ENCODE results near the gene TRIM5. TPM values are rescaled to one million over a fixed set of nuclear protein-coding genes. Genes with fewer than 3 reads are reported as not detected.

The TRIM5 gene
- total and polyA plus RNA-seq, 2 experiments from 2014 or later, result 14.2 to 30.1 TPM

DNA sequence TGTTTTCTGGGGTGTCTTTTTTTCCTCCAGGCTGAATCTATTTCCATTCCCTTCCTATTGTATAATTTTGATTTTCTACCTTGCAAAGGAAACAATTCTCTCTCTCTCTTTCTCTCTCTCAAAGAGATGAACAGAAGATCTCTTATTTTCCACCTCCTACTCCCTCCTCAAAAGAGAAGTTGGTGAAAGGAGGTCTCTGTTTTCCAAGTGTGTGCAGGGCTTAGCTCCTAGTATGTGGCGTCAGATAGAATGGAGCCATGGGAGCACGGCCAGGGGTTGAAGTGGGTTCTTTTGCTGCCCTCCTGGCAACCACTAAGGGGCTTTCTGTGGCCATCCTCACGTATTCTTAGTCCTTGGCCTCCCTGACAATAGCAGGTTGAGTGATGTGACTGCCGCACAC, 59.6 kb downstream of the TRIM5 start:
- peaks cover 30% of the 10 kb centered on the region for H3K4me1 ChIP-seq (ENCODE audit: insufficient read depth)
- peak overlapping the region; percentile 57 for H3K27ac ChIP-seq
- 46% methylated on average over 4 of the region's 4 CpGs for WGBS (ENCODE audit: low lambda C conversion rate, missing lambda C conversion rate)
- no peaks in the 10 kb centered on the region for H4K20me1 ChIP-seq (ENCODE audit: insufficient read depth, poor library complexity, severe bottlenecking)
- TF ChIP-seq EZH2phosphoT487 (IDR thresholded peaks at IDR 0.05; ENCODE audit: low read depth, severe bottlenecking, unreplicated experiment), result no peak
- TF ChIP-seq CTCF (IDR thresholded peaks at IDR 0.05; ENCODE audit: poor library complexity), result no peak
- TF ChIP-seq EZH2 (IDR thresholded peaks at IDR 0.05; ENCODE audit: borderline replicate concordance), result no peak
- H3K79me2 ChIP-seq, result no peaks in the 10 kb centered on the region
- no peak for DNase-seq (ENCODE audit: low spot score)
- H3K36me3 ChIP-seq (replicated peaks; ENCODE audit: insufficient read depth, low read depth), result no peaks in the 10 kb centered on the region
- H3K9me3 ChIP-seq (ENCODE audit: low read depth), result no peaks in the 10 kb centered on the region
- no peaks in the 10 kb centered on the region for H3K27me3 ChIP-seq
- no peaks in the 10 kb centered on the region for H3K9me2 ChIP-seq (replicated peaks; ENCODE audit: insufficient read depth)
- H2AFZ ChIP-seq, result peak overlapping the region; percentile 64
- H3K4me3 ChIP-seq, result peak overlapping the region; percentile 12
- H3K4me2 ChIP-seq, result peak overlapping the region; percentile 71

DNA sequence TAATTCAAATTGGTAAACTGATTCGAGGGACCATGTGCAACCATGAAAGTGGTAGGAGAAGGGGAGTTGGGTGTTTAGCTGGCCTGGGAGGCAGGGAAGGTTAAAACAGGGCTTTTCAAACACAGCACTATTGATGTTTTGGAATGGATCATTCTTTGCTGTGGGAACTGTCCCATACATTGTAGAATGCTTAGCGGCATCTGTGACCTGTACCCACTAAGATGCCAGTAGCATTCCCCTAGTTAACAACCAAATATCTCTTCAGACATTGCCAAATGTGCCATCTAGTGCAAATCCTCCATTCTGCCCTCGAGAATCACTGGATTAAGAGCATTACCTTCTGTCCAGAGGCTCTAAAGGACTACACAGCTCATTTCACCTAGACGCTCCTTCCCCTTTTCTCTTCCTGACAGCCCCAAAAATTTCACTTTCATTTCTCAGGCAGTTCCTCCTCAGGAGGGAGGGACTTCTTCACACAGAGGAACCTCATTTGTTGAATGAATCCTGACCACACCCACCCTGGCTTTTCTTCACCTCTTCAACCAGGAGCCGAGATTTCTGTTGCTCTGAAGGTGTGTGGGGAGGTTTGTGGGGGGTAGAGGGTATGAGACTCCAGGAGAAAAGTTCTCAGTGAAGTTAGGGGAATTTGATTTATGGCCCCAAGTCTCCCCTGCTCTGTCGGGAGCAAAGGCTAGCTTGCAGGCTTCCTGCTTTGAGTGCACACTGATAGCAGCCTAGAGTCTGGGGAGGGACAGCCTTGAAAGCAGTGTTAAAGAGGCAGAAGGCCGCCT, 60.2 kb downstream of the TRIM5 start, which contains the start of gene TRIM34:
Gene TRIM34, plus strand, starts transcription at position 513 of the 791 bp plus-strand sequence. CDS start 7,331 bp downstream, outside the sequence.
- peak; percentile 76 for DNase-seq (ENCODE audit: low spot score)
- WGBS (ENCODE audit: low lambda C conversion rate, missing lambda C conversion rate), result 44% methylated on average over 7 of the region's 7 CpGs

GRCh38 chr11:5622802-5623201, 62.1 kb downstream of the TRIM5 start:
- Histone ChIP-seq H3K27ac (no peak overlapping the region), H3K79me2 (no peaks in the 10 kb centered on the region), H3K4me1 (ENCODE audit: insufficient read depth) (peaks cover 37% of the 10 kb centered on the region), H3K9me2 (replicated peaks; ENCODE audit: insufficient read depth) (no peaks in the 10 kb centered on the region), H3K9me3 (ENCODE audit: low read depth) (no peaks in the 10 kb centered on the region), H3K4me2 (no peak overlapping the region), H4K20me1 (ENCODE audit: insufficient read depth, poor library complexity, severe bottlenecking) (no peaks in the 10 kb centered on the region), H3K36me3 (replicated peaks; ENCODE audit: insufficient read depth, low read depth) (no peaks in the 10 kb centered on the region), H2AFZ (no peak overlapping the region), H3K4me3 (no peak overlapping the region), H3K27me3 (no peaks in the 10 kb centered on the region)
- TF ChIP-seq EZH2phosphoT487 (IDR thresholded peaks at IDR 0.05; ENCODE audit: low read depth, severe bottlenecking, unreplicated experiment) (no peak), CTCF (IDR thresholded peaks at IDR 0.05; ENCODE audit: poor library complexity) (no peak), EZH2 (IDR thresholded peaks at IDR 0.05; ENCODE audit: borderline replicate concordance) (no peak)
- no peak for DNase-seq (ENCODE audit: low spot score)
- WGBS (ENCODE audit: low lambda C conversion rate, missing lambda C conversion rate), result 71% methylated on average over 3 of the region's 3 CpGs

More for the DNA sequence above, 60.2 kb downstream of the TRIM5 start, which contains the start of gene TRIM34:
- no peaks in the 10 kb centered on the region for H4K20me1 ChIP-seq (ENCODE audit: insufficient read depth, poor library complexity, severe bottlenecking)
- H3K4me1 ChIP-seq (ENCODE audit: insufficient read depth), result peaks cover 32% of the 10 kb centered on the region
- no peaks in the 10 kb centered on the region for H3K79me2 ChIP-seq
- H3K4me3 ChIP-seq, result peak within 1 kb of the TSS; percentile 12
- TF ChIP-seq CTCF (IDR thresholded peaks at IDR 0.05; ENCODE audit: poor library complexity) (no peak), EZH2phosphoT487 (IDR thresholded peaks at IDR 0.05; ENCODE audit: low read depth, severe bottlenecking, unreplicated experiment) (no peak)
- peak within 1 kb of the TSS; percentile 64 for H2AFZ ChIP-seq
- peak within 1 kb of the TSS; percentile 71 for H3K4me2 ChIP-seq
- H3K9me3 ChIP-seq (ENCODE audit: low read depth), result no peaks in the 10 kb centered on the region
- H3K9me2 ChIP-seq (replicated peaks; ENCODE audit: insufficient read depth), result no peaks in the 10 kb centered on the region
- H3K36me3 ChIP-seq (replicated peaks; ENCODE audit: insufficient read depth, low read depth), result no peaks in the 10 kb centered on the region
- peak within 1 kb of the TSS; percentile 57 for H3K27ac ChIP-seq
- no peaks in the 10 kb centered on the region for H3K27me3 ChIP-seq
